ENCODE results near the gene TMPRSS6.

- no peak for TF ChIP-seq POLR2A (IDR thresholded peaks at IDR 0.05)
- TF ChIP-seq POLR2AphosphoS5 (IDR thresholded peaks at IDR 0.05) = no peak
Observed at GRCh38 chr22:37047006-37047405, 62.5 kb downstream of the TMPRSS6 start.

All from stomach (tissue), 4 donors.